H9 (cell line): Measurements from ENCODE around the gene BRSK1. TPM values are rescaled to one million over a fixed set of nuclear protein-coding genes. Genes with fewer than 3 reads are reported as not detected.

ENCODE experiments used
- DNase-seq: peaks from one replicate; pipeline ENCODE4 v3.0.0-alpha.2; 2017
- H2AFZ ChIP-seq: one replicate; pipeline ENCODE4 v1.6.1; 2013; ENCODE audit warnings: mild to moderate bottlenecking, low read length, control low read depth, moderate library complexity
- H2AK5ac ChIP-seq: 2 replicates; pipeline ENCODE4 v1.6.1; 2013; ENCODE audit warnings: low read length, control low read depth, mixed read lengths; ENCODE audit not compliant: insufficient read length
- H2BK120ac ChIP-seq: one replicate; pipeline ENCODE4 v1.6.1; 2013; ENCODE audit warnings: low read depth, mild to moderate bottlenecking, low read length, control low read depth, inconsistent platforms; ENCODE audit not compliant: poor library complexity, severe bottlenecking
- H2BK12ac ChIP-seq: 2 replicates; pipeline ENCODE4 v1.6.1; 2013; ENCODE audit warnings: low read length, control low read depth, mixed read lengths, low read depth; ENCODE audit not compliant: insufficient read length
- H2BK15ac ChIP-seq: 2 replicates; pipeline ENCODE4 v1.6.1; 2013; ENCODE audit warnings: low read depth, low read length, control low read depth
- H2BK20ac ChIP-seq: one replicate; pipeline ENCODE4 v1.6.1; 2013; ENCODE audit warnings: low read depth, mild to moderate bottlenecking, low read length, control low read depth, inconsistent platforms; ENCODE audit not compliant: poor library complexity, severe bottlenecking
- H2BK5ac ChIP-seq: 2 replicates; pipeline ENCODE4 v1.6.1; 2013; ENCODE audit warnings: low read length, control low read depth, mixed read lengths; ENCODE audit not compliant: insufficient read length
- H3K14ac ChIP-seq: 2 replicates; pipeline ENCODE4 v1.6.1; 2013; ENCODE audit warnings: low read length, control low read depth; ENCODE audit not compliant: insufficient read depth
- H3K18ac ChIP-seq: 2 replicates; pipeline ENCODE4 v1.6.1; 2013; ENCODE audit warnings: low read depth, mild to moderate bottlenecking, mixed read lengths, low read length, control low read depth; ENCODE audit not compliant: insufficient read length
- H3K23ac ChIP-seq: 2 replicates; pipeline ENCODE4 v1.6.1; 2013; ENCODE audit warnings: low read length, control low read depth, mixed read lengths, low read depth; ENCODE audit not compliant: insufficient read length
- H3K23me2 ChIP-seq: 2 replicates; pipeline ENCODE4 v1.6.1; 2013; ENCODE audit warnings: low read depth, mild to moderate bottlenecking, mixed read lengths, low read length, control low read depth; ENCODE audit not compliant: insufficient read length, poor library complexity, severe bottlenecking
- H3K27ac ChIP-seq: 2 replicates; pipeline ENCODE4 v1.5.1; 2013; ENCODE audit warnings: low read length, control low read depth, mixed read lengths, low read depth; ENCODE audit not compliant: insufficient read length
- H3K27me3 ChIP-seq: 2 replicates; pipeline ENCODE4 v1.6.1; 2013; ENCODE audit warnings: low read length, control low read depth, inconsistent platforms; ENCODE audit not compliant: insufficient read depth
- H3K4ac ChIP-seq: 2 replicates; pipeline ENCODE4 v1.6.1; 2013; ENCODE audit warnings: low read depth, mild to moderate bottlenecking, control low read depth, inconsistent platforms, low read length, moderate library complexity
- H3K4me1 ChIP-seq: 2 replicates; pipeline ENCODE4 v1.6.1; 2013; ENCODE audit warnings: low read length, control low read depth, inconsistent platforms; ENCODE audit not compliant: insufficient read depth
- H3K4me2 ChIP-seq: 2 replicates; pipeline ENCODE4 v1.6.1; 2013; ENCODE audit warnings: low read length, control low read depth, mixed read lengths; ENCODE audit not compliant: insufficient read length, insufficient read depth
- H3K56ac ChIP-seq: 2 replicates; pipeline ENCODE4 v1.6.1; 2013; ENCODE audit warnings: low read depth, mild to moderate bottlenecking, mixed read lengths, low read length, control low read depth; ENCODE audit not compliant: insufficient read length
- H3K79me1 ChIP-seq: 2 replicates; pipeline ENCODE4 v1.6.1; 2013; ENCODE audit warnings: low read depth, mild to moderate bottlenecking, moderate library complexity, low read length, control low read depth, inconsistent platforms; ENCODE audit not compliant: insufficient read depth, poor library complexity, severe bottlenecking
- H3K79me2 ChIP-seq: 2 replicates; pipeline ENCODE4 v1.6.1; 2013; ENCODE audit warnings: low read length, control low read depth, inconsistent platforms; ENCODE audit not compliant: insufficient read depth
- H3K9ac ChIP-seq: 2 replicates; pipeline ENCODE4 v1.6.1; 2013; ENCODE audit warnings: low read length, control low read depth, mixed read lengths; ENCODE audit not compliant: insufficient read length; ENCODE audit errors: extremely low read depth
- H3K9me3 ChIP-seq: one replicate; pipeline ENCODE4 v1.6.1; 2013; ENCODE audit warnings: low read depth, low read length, inconsistent platforms; ENCODE audit not compliant: control insufficient read depth
- H3T11ph ChIP-seq: one replicate; pipeline ENCODE4 v1.6.1; 2013; ENCODE audit warnings: mild to moderate bottlenecking, low read length, control low read depth, inconsistent platforms
- H4K20me1 ChIP-seq: one replicate; pipeline ENCODE4 v1.6.1; 2013; ENCODE audit not compliant: control insufficient read depth, insufficient read length, insufficient read depth
- H4K5ac ChIP-seq: 2 replicates; pipeline ENCODE4 v1.6.1; 2013; ENCODE audit warnings: low read depth, mild to moderate bottlenecking, mixed read lengths, low read length, control low read depth; ENCODE audit not compliant: insufficient read length
- H4K8ac ChIP-seq: replicated peaks from 2 replicates; pipeline ENCODE4 v1.6.1; 2013; ENCODE audit warnings: low read length, control low read depth, mixed read lengths, low read depth; ENCODE audit not compliant: insufficient read length
- H4K91ac ChIP-seq: 2 replicates; pipeline ENCODE4 v1.6.1; 2013; ENCODE audit warnings: low read depth, mild to moderate bottlenecking, moderate library complexity, mixed read lengths, low read length, control low read depth; ENCODE audit not compliant: insufficient read length
- H3K27ac Mint-ChIP-seq, 3 experiments: 2 replicates in 2 of 3; 3 replicates in 1 of 3; pipeline ENCODE4 v1.8.0; 2020 to 2021; ENCODE audit warnings: mixed read lengths in 3 of 3, mild to moderate bottlenecking in 1 of 3, moderate library complexity in 1 of 3
- H3K27me3 Mint-ChIP-seq: 2 replicates; pipeline ENCODE4 v1.8.0; 2021; ENCODE audit warnings: low read depth, mild to moderate bottlenecking, moderate library complexity, mixed read lengths
- H3K36me3 Mint-ChIP-seq, 3 experiments: 2 replicates in 2 of 3; 3 replicates in 1 of 3; pipeline ENCODE4 v1.8.0; 2020 to 2021; ENCODE audit warnings: low read depth in 3 of 3, mixed read lengths in 3 of 3; ENCODE audit not compliant: insufficient read depth in 1 of 3
- H3K4me1 Mint-ChIP-seq, 2 experiments: 2 replicates each; pipeline ENCODE4 v1.8.0; 2020; ENCODE audit warnings: mixed read lengths in 2 of 2
- H3K4me3 Mint-ChIP-seq, 2 experiments: 2 replicates in 1 of 2; 3 replicates in 1 of 2; pipeline ENCODE4 v1.8.0; 2020 to 2021; ENCODE audit warnings: mild to moderate bottlenecking in 2 of 2, mixed read lengths in 2 of 2, moderate library complexity in 1 of 2
- H3K9me3 Mint-ChIP-seq, 2 experiments: 2 replicates in 1 of 2; 3 replicates in 1 of 2; pipeline ENCODE4 v1.8.0; 2020; ENCODE audit warnings: mild to moderate bottlenecking in 2 of 2, mixed read lengths in 2 of 2, moderate library complexity in 1 of 2
- CTCF ChIP-seq: fragments of 200-600 bp; sonication (generic); conservative IDR thresholded peaks from 3 replicates; pipeline ENCODE4 v1.8.0; 2021; ENCODE audit warnings: antibody characterized with exemption, mild to moderate bottlenecking
- WGBS: extraction: QIAGEN DNeasy Blood & Tissue Kit; methylation state at CpG from one replicate; pipeline ENCODE4 v1.1.7; 2013; ENCODE audit warnings: missing lambda C conversion rate, low lambda C conversion rate, mixed read lengths; ENCODE audit not compliant: insufficient read length; ENCODE audit errors: extremely low coverage; 5-methylcytosine and 5-hydroxymethylcytosine counted together
- total RNA-seq: library from RNA; stranded (reverse); gene quantifications from 2 replicates; pipeline ENCODE4 v1.2.1, GENCODE V29; 2021

Gene BRSK1
- total RNA-seq, 1 experiment from 2014 or later: 43.5 TPM

GRCh38 chr19:55277494-55277893 is 6.3 kb upstream of the BRSK1 start:
- Histone ChIP-seq H3K27me3 (no peaks in the 10 kb centered on the region), H3K23ac (no peak overlapping the region), H2BK5ac (no peak overlapping the region), H4K5ac (no peak overlapping the region), H3K79me2 (no peaks in the 10 kb centered on the region), H4K8ac (no peak overlapping the region), H2BK20ac (no peak overlapping the region), H2BK120ac (no peak overlapping the region), H3K18ac (no peak overlapping the region), H3K4me1 (no peaks in the 10 kb centered on the region; the same call in 1 of the 2 replicates), H3T11ph (no peak overlapping the region), H3K56ac (no peak overlapping the region), H3K79me1 (no peaks in the 10 kb centered on the region), H2AFZ (no peak overlapping the region), H3K4ac (no peak overlapping the region), H4K91ac (no peak overlapping the region), H3K14ac (no peak overlapping the region), H3K9me3 (no peaks in the 10 kb centered on the region), H3K4me2 (no peak overlapping the region), H3K23me2 (peaks cover 4% of the 10 kb centered on the region), H4K20me1 (no peaks in the 10 kb centered on the region), H2BK12ac (no peak overlapping the region), H2BK15ac (no peak overlapping the region), H2AK5ac (no peak overlapping the region), H3K27ac (no peak overlapping the region), H3K9ac (no peak overlapping the region)
- Mint-ChIP-seq H3K4me3 (peak overlapping the region in 1 of 2 experiments; percentile 43; a peak in 1 of 5 replicates), H3K27me3 (no peaks in the 10 kb centered on the region), H3K4me1 (peaks cover 12 to 15% of the 10 kb centered on the region in 2 experiments), H3K9me3 (no peaks in the 10 kb centered on the region), H3K36me3 (peaks cover 5 to 20% (median 15%) of the 10 kb centered on the region in 3 experiments; a peak in 6 of 7 replicates), H3K27ac (no peak overlapping the region)
- no peak for DNase-seq
- TF ChIP-seq CTCF: no peak
- WGBS: no CpG with 5 or more reads among the region's 17 CpGs
